ENCODE results near the gene ASB8.
"Not testable (repeated sequence)": the region's sequence is repeated elsewhere in the genome, so short reads cannot be mapped to it uniquely, and the experiment has no call there.

ASB8 gene

GRCh38 chr12:48132826-48133225 lies 24.5 kb downstream of the ASB8 start:
- DNase-seq (ENCODE audit: low spot score), result no peak
- TF ChIP-seq CTCF (IDR thresholded peaks at IDR 0.05; ENCODE audit: extremely low read depth, missing control alignments), result no peak

- DNase-seq (ENCODE audit: low spot score), result no peak
- TF ChIP-seq CTCF (IDR thresholded peaks at IDR 0.05; ENCODE audit: extremely low read depth, missing control alignments), result no peak
Measured at GRCh38 chr12:48131517-48131916, 25.8 kb downstream of the ASB8 start.

- DNase-seq (ENCODE audit: low spot score), result no peak
- TF ChIP-seq CTCF (IDR thresholded peaks at IDR 0.05; ENCODE audit: extremely low read depth, missing control alignments), result no peak
Measured at GRCh38 chr12:48129376-48129775, 27.9 kb downstream of the ASB8 start.

- no peak for TF ChIP-seq CTCF (IDR thresholded peaks at IDR 0.05; ENCODE audit: extremely low read depth, missing control alignments)
Measured at GRCh38 chr12:48128800-48129199, 28.5 kb downstream of the ASB8 start.

GRCh38 chr12:48126953-48127630 lies 30.2 kb downstream of the ASB8 start:
- no peak for TF ChIP-seq CTCF (IDR thresholded peaks at IDR 0.05; ENCODE audit: extremely low read depth, missing control alignments)
- DNase-seq (ENCODE audit: low spot score), result no peak

More at GRCh38 chr12:48128800-48129199, 28.5 kb downstream of the ASB8 start:
- DNase-seq (ENCODE audit: low spot score), result no peak

- TF ChIP-seq CTCF (IDR thresholded peaks at IDR 0.05; ENCODE audit: extremely low read depth, missing control alignments), result no peak
- DNase-seq (ENCODE audit: low spot score), result no peak
Measured at GRCh38 chr12:48125985-48126384, 31.3 kb downstream of the ASB8 start.

- not testable (repeated sequence) for DNase-seq (ENCODE audit: low spot score)
Measured at GRCh38 chr12:48125542-48125941, 31.8 kb downstream of the ASB8 start.

- DNase-seq (ENCODE audit: low spot score), result no peak
- TF ChIP-seq CTCF (IDR thresholded peaks at IDR 0.05; ENCODE audit: extremely low read depth, missing control alignments), result no peak
Measured at GRCh38 chr12:48123169-48123568, 34.1 kb downstream of the ASB8 start.
